ENCODE results near the gene MAP1B. TPM values are rescaled to one million over a fixed set of nuclear protein-coding genes. Genes with fewer than 3 reads are reported as not detected.

MAP1B gene
- total RNA-seq, 2 donors from 2014 or later = 87.9 to 93.3 TPM

DNA sequence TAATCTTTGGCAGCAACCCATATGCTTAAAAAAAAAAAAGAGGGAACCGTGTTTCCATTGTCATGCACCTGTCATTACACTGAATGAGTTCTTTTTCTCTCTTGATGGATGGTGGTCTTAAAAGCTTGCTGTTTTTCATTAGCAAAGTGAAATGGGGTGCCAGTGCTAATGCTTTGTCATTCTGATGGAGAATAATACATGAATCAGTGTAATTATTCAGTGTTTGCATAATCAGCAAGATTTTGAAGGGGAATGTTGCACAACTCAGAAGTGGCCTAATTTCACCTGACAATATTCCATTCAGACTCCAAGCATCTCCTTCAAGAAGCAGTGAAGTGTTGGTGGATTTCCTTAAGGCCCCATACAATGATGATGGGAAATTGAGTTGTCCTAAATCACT lies 38.1 kb downstream of the MAP1B start:
- no peaks in the 10 kb centered on the region for H3K4me1 ChIP-seq (ENCODE audit: control insufficient read depth, insufficient read depth, low read length)
- Mint-ChIP-seq H3K27ac (no peak overlapping the region), H3K36me3 (ENCODE audit: low read depth) (peaks cover 29% of the 10 kb centered on the region), H3K9me3 (no peaks in the 10 kb centered on the region), H3K4me3 (no peak overlapping the region), H3K4me1 (no peaks in the 10 kb centered on the region), H3K27me3 (ENCODE audit: insufficient read depth) (no peaks in the 10 kb centered on the region)
- no peak overlapping the region for H3K4me3 ChIP-seq (ENCODE audit: low read length)
- H3K36me3 ChIP-seq (ENCODE audit: control insufficient read depth, insufficient read depth, low read length) = peaks cover 89% of the 10 kb centered on the region
- H3K27ac ChIP-seq (ENCODE audit: low read depth, low read length) = peak overlapping the region; percentile 84
- no peaks in the 10 kb centered on the region for H3K27me3 ChIP-seq (ENCODE audit: control insufficient read depth, insufficient read depth, low read length, poor library complexity, severe bottlenecking)
- DNase-seq = no peak
- 80% methylated on average over 1 of the region's 1 CpG; no CpG with 5 or more reads in 1 of the 2 experiments for WGBS, 2 experiments (ENCODE audit: insufficient coverage in 1 of 2, insufficient read length in 1 of 2)
- H3K9ac ChIP-seq (ENCODE audit: extremely low read depth, low read length, poor library complexity, severe bottlenecking) = no peak overlapping the region
- TF ChIP-seq, protein P1, sequence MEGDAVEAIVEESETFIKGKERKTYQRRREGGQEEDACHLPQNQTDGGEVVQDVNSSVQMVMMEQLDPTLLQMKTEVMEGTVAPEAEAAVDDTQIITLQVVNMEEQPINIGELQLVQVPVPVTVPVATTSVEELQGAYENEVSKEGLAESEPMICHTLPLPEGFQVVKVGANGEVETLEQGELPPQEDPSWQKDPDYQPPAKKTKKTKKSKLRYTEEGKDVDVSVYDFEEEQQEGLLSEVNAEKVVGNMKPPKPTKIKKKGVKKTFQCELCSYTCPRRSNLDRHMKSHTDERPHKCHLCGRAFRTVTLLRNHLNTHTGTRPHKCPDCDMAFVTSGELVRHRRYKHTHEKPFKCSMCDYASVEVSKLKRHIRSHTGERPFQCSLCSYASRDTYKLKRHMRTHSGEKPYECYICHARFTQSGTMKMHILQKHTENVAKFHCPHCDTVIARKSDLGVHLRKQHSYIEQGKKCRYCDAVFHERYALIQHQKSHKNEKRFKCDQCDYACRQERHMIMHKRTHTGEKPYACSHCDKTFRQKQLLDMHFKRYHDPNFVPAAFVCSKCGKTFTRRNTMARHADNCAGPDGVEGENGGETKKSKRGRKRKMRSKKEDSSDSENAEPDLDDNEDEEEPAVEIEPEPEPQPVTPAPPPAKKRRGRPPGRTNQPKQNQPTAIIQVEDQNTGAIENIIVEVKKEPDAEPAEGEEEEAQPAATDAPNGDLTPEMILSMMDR (conservative IDR thresholded peaks at IDR 0.05) = no peak
- no peaks in the 10 kb centered on the region for H3K9me3 ChIP-seq (ENCODE audit: control insufficient read depth, low read length)

DNA sequence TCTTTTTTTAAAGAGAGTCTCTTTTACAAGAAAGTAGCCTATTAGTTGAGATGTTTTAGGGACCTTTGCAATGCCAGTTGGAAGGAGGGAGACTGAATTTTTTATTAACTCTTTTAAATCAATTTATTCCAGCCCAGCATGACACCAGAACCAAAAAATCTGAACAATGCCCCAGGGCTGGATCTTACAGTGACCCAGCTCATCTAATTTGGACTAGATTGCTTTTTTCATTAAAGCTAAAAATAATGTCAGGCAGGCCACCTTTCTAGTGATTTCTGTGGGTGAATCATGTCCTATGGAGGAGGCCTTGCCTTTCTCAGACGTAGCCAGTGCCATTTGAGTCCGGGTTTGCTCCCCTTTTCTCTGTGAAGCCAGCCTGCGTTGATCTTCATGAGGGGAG lies 38.8 kb downstream of the MAP1B start:
- H3K27me3 Mint-ChIP-seq (ENCODE audit: insufficient read depth) = no peaks in the 10 kb centered on the region
- 94 to 100% methylated on average over 2 to 3 of the region's 3 CpGs for WGBS, 2 experiments (ENCODE audit: insufficient coverage in 1 of 2, insufficient read length in 1 of 2)
- no peaks in the 10 kb centered on the region for H3K9me3 Mint-ChIP-seq
- H3K36me3 Mint-ChIP-seq (ENCODE audit: low read depth) = peaks cover 31% of the 10 kb centered on the region
- peaks cover 7% of the 10 kb centered on the region for H3K4me1 Mint-ChIP-seq
- Histone ChIP-seq H3K4me1 (ENCODE audit: control insufficient read depth, insufficient read depth, low read length) (no peaks in the 10 kb centered on the region), H3K4me3 (ENCODE audit: low read length) (no peak overlapping the region), H3K9me3 (ENCODE audit: control insufficient read depth, low read length) (no peaks in the 10 kb centered on the region), H3K27ac (ENCODE audit: low read depth, low read length) (peak overlapping the region; percentile 1), H3K36me3 (ENCODE audit: control insufficient read depth, insufficient read depth, low read length) (peaks cover 89% of the 10 kb centered on the region), H3K9ac (ENCODE audit: extremely low read depth, low read length, poor library complexity, severe bottlenecking) (no peak overlapping the region), H3K27me3 (ENCODE audit: control insufficient read depth, insufficient read depth, low read length, poor library complexity, severe bottlenecking) (no peaks in the 10 kb centered on the region)
- TF ChIP-seq, protein P1 (conservative IDR thresholded peaks at IDR 0.05) = no peak
- no peak overlapping the region for H3K4me3 Mint-ChIP-seq
- H3K27ac Mint-ChIP-seq = no peak overlapping the region
- DNase-seq = no peak

DNA sequence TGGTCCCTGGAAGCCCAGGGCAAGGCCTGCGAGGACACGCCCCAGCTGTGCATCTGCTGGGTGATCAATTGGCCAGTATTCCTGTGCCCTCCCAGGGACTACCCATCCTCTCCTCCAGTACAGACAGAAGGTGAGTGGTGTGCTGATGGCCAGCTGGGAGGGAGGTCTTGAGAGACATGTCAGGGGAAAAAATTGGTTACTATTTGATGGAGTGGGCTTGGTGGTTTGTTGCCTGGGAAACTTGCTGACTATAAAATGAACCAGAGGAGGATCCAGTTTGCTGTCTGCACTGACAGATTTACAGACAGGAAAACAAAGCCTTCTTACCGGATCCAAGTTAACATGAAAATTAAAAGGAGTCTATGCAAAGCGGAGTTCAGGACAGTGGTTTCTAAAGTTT lies 40.3 kb downstream of the MAP1B start:
- H3K36me3 ChIP-seq (ENCODE audit: control insufficient read depth, insufficient read depth, low read length) = peaks cover 89% of the 10 kb centered on the region
- no peak for DNase-seq
- H3K27me3 Mint-ChIP-seq (ENCODE audit: insufficient read depth) = no peaks in the 10 kb centered on the region
- H3K36me3 Mint-ChIP-seq (ENCODE audit: low read depth) = peaks cover 28% of the 10 kb centered on the region
- no peaks in the 10 kb centered on the region for H3K9me3 Mint-ChIP-seq
- no peak overlapping the region for H3K27ac Mint-ChIP-seq
- no peak overlapping the region for H3K4me3 Mint-ChIP-seq
- no peak overlapping the region for H3K9ac ChIP-seq (ENCODE audit: extremely low read depth, low read length, poor library complexity, severe bottlenecking)
- H3K27me3 ChIP-seq (ENCODE audit: control insufficient read depth, insufficient read depth, low read length, poor library complexity, severe bottlenecking) = no peaks in the 10 kb centered on the region
- no peaks in the 10 kb centered on the region for H3K4me1 ChIP-seq (ENCODE audit: control insufficient read depth, insufficient read depth, low read length)
- WGBS, 2 experiments (ENCODE audit: insufficient coverage in 1 of 2, insufficient read length in 1 of 2) = 82 to 94% methylated on average over 2 to 4 of the region's 4 CpGs
- H3K4me1 Mint-ChIP-seq = peaks cover 11% of the 10 kb centered on the region
- peak overlapping the region; percentile 50 for H3K27ac ChIP-seq (ENCODE audit: low read depth, low read length)
- no peaks in the 10 kb centered on the region for H3K9me3 ChIP-seq (ENCODE audit: control insufficient read depth, low read length)
- TF ChIP-seq, protein P1 (conservative IDR thresholded peaks at IDR 0.05) = no peak
- no peak overlapping the region for H3K4me3 ChIP-seq (ENCODE audit: low read length)
